MG63 (cell line): ENCODE data around the gene PQBP1. TPM values are rescaled to one million over a fixed set of nuclear protein-coding genes. Genes with fewer than 3 reads are reported as not detected.

Experiments used
- DNase-seq: peaks from one replicate; pipeline ENCODE4 v3.0.0-alpha.2; 2020
- H3K27me3 ChIP-seq: fragments of 250-450 bp; sonication (Bioruptor Pico); 2 replicates; pipeline ENCODE4 v1.5.1; 2020; ENCODE audit warnings: mild to moderate bottlenecking, moderate library complexity
- H3K36me3 ChIP-seq: fragments of 250-450 bp; sonication (Bioruptor Pico); 2 replicates; pipeline ENCODE4 v1.5.1; 2020; ENCODE audit warnings: mild to moderate bottlenecking, moderate library complexity
- H3K4me3 ChIP-seq: fragments of 250-450 bp; sonication (Bioruptor Pico); 2 replicates; pipeline ENCODE4 v1.5.1; 2020; ENCODE audit warnings: mild to moderate bottlenecking, moderate library complexity
- H3K9me3 ChIP-seq: fragments of 250-450 bp; sonication (Bioruptor Pico); 2 replicates; pipeline ENCODE4 v1.5.1; 2020; ENCODE audit warnings: mild to moderate bottlenecking, moderate library complexity
- total RNA-seq: library from RNA; depleted of rRNA; stranded (reverse); fragments of >200 nt; shearing (Covaris generic); gene quantifications from 2 replicates; pipeline ENCODE4 v1.2.3, GENCODE V29; 2014; ENCODE audit warnings: low replicate concordance

Gene PQBP1
- total RNA-seq, 1 experiment from 2014 or later, result 168 TPM

GRCh38 chrX:48914593-48915493 lies 17.1 kb downstream of the PQBP1 start:
- Histone ChIP-seq H3K9me3 (no peaks in the 10 kb centered on the region), H3K27me3 (no peaks in the 10 kb centered on the region), H3K36me3 (no peaks in the 10 kb centered on the region), H3K4me3 (no peak overlapping the region)
- no peak for DNase-seq

DNA sequence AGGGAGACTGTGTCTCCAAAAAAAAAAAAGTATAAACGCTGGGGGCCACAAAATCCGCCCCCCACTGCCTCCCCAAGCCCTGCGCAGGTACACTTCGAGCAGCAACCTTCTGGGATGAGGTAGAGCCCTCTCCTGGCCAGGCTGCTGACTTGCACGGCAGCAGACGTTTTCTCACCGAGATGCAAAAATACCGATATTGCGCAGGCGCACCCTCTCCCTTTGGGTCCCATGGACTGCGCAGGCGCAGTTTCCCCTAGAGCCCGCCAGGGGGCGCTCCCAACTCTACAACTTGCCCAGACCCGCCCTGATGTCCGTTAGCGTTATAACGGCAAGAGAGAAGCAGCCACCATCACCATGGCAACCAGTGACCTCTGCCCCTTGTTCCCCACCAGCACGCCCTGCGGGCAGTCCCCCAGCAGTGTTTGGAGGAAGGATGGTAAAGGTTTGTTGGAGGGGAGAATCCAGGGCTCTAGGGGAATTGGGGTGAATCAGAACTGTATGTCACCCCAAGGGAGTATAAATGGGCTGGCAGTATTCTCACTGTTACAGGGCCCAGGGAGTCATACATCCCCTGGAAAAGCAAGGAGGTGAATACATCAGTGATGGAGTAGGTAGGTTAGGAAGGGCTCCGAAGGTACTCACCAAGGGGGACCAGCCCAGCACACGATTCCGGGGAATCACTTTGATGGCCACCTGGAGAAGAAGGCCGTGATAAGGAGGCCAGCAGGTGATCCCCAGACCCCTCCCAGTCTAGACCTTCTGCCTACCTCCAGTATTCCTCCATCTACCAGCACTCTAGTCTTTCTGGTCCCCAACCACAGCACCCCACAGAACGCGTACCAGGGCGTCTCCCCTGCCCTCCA lies 19.6 kb downstream of the PQBP1 start:
- H3K4me3 ChIP-seq, result no peak overlapping the region
- no peaks in the 10 kb centered on the region for H3K9me3 ChIP-seq
- peak; percentile 72 for DNase-seq

GRCh38 chrX:48918301-48918642 lies 20.5 kb downstream of the PQBP1 start:
- Histone ChIP-seq H3K36me3 (no peaks in the 10 kb centered on the region), H3K4me3 (peak overlapping the region; percentile 40), H3K27me3 (no peaks in the 10 kb centered on the region), H3K9me3 (no peaks in the 10 kb centered on the region)
- no peak for DNase-seq

More for the DNA sequence above, 19.6 kb downstream of the PQBP1 start:
- Histone ChIP-seq H3K36me3 (no peaks in the 10 kb centered on the region), H3K27me3 (no peaks in the 10 kb centered on the region)

GRCh38 chrX:48918643-48919340 lies 21.1 kb downstream of the PQBP1 start, which contains the start of gene PIM2:
Gene PIM2 (minus strand): TSS chrX:48919024. CDS start chrX:48918834, 190 bp downstream.
- Histone ChIP-seq H3K9me3 (no peaks in the 10 kb centered on the region), H3K27me3 (no peaks in the 10 kb centered on the region), H3K4me3 (peak within 1 kb of the TSS; percentile 40), H3K36me3 (no peaks in the 10 kb centered on the region)
- DNase-seq, result peak; percentile 69

DNA sequence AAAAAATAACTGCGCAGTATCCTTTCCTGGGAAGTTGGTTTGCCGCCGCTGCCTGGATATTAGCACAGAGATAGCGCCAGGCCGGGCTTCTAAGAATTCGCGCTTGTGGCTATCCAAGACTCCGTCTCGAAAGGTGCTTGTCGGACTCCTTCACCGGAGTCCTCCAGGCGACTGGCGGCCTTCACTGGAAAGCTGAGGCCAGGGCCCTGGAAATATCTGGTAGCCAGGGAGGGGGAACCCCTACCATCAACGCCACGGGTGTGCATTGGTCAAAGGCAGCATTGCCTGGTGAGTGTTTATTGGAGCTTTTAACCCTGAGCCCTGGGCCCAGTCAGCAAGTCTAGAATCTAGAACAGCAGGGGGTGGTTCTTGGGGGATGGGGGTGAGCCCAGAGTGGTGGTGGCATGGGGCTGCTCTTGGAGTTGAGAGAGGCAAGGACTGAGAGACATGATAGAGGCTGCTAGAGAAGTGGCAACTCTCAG lies 21.7 kb downstream of the PQBP1 start:
- DNase-seq, result no peak
- Histone ChIP-seq H3K4me3 (no peak overlapping the region), H3K27me3 (no peaks in the 10 kb centered on the region), H3K9me3 (no peaks in the 10 kb centered on the region), H3K36me3 (no peaks in the 10 kb centered on the region)

DNA sequence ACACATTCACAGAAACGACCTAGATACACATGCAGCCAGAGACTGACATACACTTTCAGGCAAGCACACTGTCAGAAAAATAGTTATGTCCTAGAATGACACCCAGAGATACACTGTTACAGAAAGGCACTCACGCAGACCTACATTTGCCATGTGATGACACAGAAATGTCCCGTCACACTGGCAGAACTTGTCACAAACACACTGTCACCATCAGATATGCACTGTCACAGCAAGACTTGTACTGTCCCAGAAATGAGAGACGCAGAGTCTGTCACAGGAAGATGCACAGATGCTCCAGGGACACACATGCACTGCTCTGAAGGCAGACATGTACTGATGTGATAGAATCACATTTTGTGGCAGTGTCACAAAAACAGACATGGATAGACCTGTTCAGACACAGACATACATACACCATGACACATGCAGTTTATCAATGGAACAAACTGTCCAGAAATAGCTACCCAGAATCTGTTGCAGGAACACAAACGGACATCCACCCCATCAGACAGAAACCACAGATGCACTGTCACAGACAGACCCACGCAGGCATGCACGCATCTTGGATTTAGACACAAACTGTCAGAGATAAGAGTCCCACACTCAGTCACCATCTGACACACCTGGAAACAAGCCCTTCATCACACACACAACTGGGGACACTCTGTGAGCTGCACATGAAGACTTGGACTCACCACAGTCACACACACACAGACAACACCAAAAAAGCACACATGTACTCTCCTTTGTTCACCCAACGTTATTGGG lies 22.4 kb downstream of the PQBP1 start:
- H3K36me3 ChIP-seq, result no peaks in the 10 kb centered on the region
- no peaks in the 10 kb centered on the region for H3K27me3 ChIP-seq
- no peaks in the 10 kb centered on the region for H3K9me3 ChIP-seq
- H3K4me3 ChIP-seq, result no peak overlapping the region
- DNase-seq, result no peak

DNA sequence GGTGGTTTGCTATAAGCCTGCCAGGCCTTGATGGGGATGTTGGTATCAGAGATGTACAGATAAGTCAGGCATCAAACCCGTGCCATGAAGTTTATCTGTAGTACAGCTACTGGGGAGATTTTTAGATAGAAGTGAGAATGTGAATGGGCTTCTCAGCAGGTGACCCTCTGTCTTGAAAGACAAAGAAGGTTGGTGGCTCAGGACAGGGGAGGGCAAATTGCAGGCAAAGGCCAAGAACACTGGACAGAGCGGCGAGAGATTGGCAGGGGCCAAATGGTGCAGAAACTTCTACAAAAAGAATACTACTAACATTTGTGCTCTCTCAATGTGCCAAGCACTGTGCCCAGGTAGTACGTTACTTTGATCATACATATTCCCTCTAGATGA lies 23.0 kb downstream of the PQBP1 start:
- no peaks in the 10 kb centered on the region for H3K9me3 ChIP-seq
- no peak overlapping the region for H3K4me3 ChIP-seq
- DNase-seq, result no peak
- H3K27me3 ChIP-seq, result no peaks in the 10 kb centered on the region
- no peaks in the 10 kb centered on the region for H3K36me3 ChIP-seq

- no peak for DNase-seq
- Histone ChIP-seq H3K36me3 (no peaks in the 10 kb centered on the region), H3K4me3 (no peak overlapping the region), H3K9me3 (no peaks in the 10 kb centered on the region), H3K27me3 (no peaks in the 10 kb centered on the region)
Observed at GRCh38 chrX:48923771-48924170, 26.0 kb downstream of the PQBP1 start.

- H3K36me3 ChIP-seq, result no peaks in the 10 kb centered on the region
- no peak for DNase-seq
- H3K4me3 ChIP-seq, result no peak overlapping the region
Observed at GRCh38 chrX:48924270-48924669, 26.5 kb downstream of the PQBP1 start.

GRCh38 chrX:48927123-48927522 lies 29.4 kb downstream of the PQBP1 start:
- Histone ChIP-seq H3K9me3 (no peaks in the 10 kb centered on the region), H3K4me3 (no peak overlapping the region), H3K36me3 (no peaks in the 10 kb centered on the region), H3K27me3 (no peaks in the 10 kb centered on the region)
- no peak for DNase-seq

More at GRCh38 chrX:48924270-48924669, 26.5 kb downstream of the PQBP1 start:
- no peaks in the 10 kb centered on the region for H3K9me3 ChIP-seq
- no peaks in the 10 kb centered on the region for H3K27me3 ChIP-seq

GRCh38 chrX:48927736-48928382 lies 30.1 kb downstream of the PQBP1 start:
- Histone ChIP-seq H3K4me3 (no peak overlapping the region), H3K27me3 (no peaks in the 10 kb centered on the region), H3K36me3 (no peaks in the 10 kb centered on the region), H3K9me3 (no peaks in the 10 kb centered on the region)
- DNase-seq, result no peak

- no peak for DNase-seq
Observed at GRCh38 chrX:48933757-48934156, 36.0 kb downstream of the PQBP1 start.

GRCh38 chrX:48934581-48935300 lies 37.0 kb downstream of the PQBP1 start:
- no peaks in the 10 kb centered on the region for H3K27me3 ChIP-seq
- no peaks in the 10 kb centered on the region for H3K9me3 ChIP-seq
- H3K36me3 ChIP-seq, result no peaks in the 10 kb centered on the region
- DNase-seq, result no peak
- no peak overlapping the region for H3K4me3 ChIP-seq

More at GRCh38 chrX:48933757-48934156, 36.0 kb downstream of the PQBP1 start:
- H3K27me3 ChIP-seq, result no peaks in the 10 kb centered on the region
- no peak overlapping the region for H3K4me3 ChIP-seq
- no peaks in the 10 kb centered on the region for H3K36me3 ChIP-seq
- no peaks in the 10 kb centered on the region for H3K9me3 ChIP-seq

- Histone ChIP-seq H3K36me3 (no peaks in the 10 kb centered on the region), H3K9me3 (no peaks in the 10 kb centered on the region), H3K4me3 (no peak overlapping the region), H3K27me3 (no peaks in the 10 kb centered on the region)
- no peak for DNase-seq
Observed at GRCh38 chrX:48935301-48935670, 37.6 kb downstream of the PQBP1 start.

- H3K4me3 ChIP-seq, result no peak overlapping the region
- DNase-seq, result no peak
- no peaks in the 10 kb centered on the region for H3K36me3 ChIP-seq
- no peaks in the 10 kb centered on the region for H3K9me3 ChIP-seq
- H3K27me3 ChIP-seq, result no peaks in the 10 kb centered on the region
Observed at GRCh38 chrX:48936429-48937053, 38.8 kb downstream of the PQBP1 start.
